Measurements from ENCODE around the gene CSRP3. TPM values are rescaled to one million over a fixed set of nuclear protein-coding genes. Genes with fewer than 3 reads are reported as not detected.

The CSRP3 gene
- total and polyA plus RNA-seq, 8 donors: 0.19 to 1.1 (median 0.26) TPM; not detected in 5

DNA sequence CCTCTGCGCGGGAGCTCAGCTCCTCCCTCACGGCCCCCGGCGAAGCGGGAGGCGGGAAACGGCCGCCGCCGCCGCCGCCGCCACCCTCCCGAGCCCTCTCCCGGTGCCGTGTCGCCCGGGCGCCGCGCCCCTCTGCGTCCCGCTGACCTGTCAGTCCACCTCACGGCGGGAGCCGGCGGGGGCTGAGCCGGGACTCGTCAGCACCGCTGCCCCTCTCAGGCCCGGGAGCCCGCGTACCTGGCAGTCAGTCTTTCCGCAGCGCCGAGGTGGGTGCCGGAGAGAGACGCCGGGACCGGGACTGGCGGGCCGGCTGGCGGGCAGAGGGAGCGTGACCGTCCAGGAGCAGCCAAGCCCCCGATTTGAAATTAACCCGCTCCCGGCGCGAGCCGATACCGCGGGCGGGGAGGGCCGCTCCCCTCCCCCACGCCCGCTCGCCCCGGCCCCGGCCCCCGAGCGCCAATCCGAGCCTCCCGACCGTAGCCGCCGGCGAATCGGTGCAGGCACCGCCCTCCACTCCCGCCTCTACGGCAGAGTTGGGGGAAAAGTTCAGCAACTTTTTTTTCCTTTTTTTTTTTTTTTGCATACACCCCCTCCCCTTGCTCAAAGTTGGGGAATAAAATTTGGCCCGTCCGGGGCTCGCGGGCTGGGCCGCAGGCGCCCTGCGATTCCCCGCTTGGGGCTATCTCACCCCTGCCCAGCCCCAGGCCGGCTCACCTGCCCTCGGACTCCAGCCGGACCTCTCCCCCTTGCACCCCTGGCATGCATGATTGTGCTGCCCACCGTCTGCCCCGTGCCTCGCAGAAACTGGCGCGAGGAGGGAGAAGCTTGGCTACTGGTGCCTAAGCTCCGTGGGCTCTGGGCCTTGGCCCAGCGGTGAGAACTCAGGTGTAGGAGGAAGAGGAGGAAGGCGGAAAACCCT, 39.7 kb upstream of the CSRP3 start:
- 1% methylated on average over 48 to 92 of the region's 92 CpGs for WGBS, 2 donors
- Histone ChIP-seq H3K27me3 (peaks cover 0 to 19% (median 5%) of the 10 kb centered on the region in 4 donors), H3K4me3 (peak overlapping the region; percentile 42 to 74 (median 52)), H3K4me1 (peaks cover 0 to 12% (median 9%) of the 10 kb centered on the region in 3 donors), H3K27ac (no peak overlapping the region), H3K36me3 (no peaks in the 10 kb centered on the region), H3K9me3 (no peaks in the 10 kb centered on the region)
- DNase-seq: peak in 3 of 6 donors; percentile 31 to 81 (median 72)
- FAIRE-seq: no peak
- peak; percentile 20 to 52 (median 28) for ATAC-seq
- TF ChIP-seq, protein P1, sequence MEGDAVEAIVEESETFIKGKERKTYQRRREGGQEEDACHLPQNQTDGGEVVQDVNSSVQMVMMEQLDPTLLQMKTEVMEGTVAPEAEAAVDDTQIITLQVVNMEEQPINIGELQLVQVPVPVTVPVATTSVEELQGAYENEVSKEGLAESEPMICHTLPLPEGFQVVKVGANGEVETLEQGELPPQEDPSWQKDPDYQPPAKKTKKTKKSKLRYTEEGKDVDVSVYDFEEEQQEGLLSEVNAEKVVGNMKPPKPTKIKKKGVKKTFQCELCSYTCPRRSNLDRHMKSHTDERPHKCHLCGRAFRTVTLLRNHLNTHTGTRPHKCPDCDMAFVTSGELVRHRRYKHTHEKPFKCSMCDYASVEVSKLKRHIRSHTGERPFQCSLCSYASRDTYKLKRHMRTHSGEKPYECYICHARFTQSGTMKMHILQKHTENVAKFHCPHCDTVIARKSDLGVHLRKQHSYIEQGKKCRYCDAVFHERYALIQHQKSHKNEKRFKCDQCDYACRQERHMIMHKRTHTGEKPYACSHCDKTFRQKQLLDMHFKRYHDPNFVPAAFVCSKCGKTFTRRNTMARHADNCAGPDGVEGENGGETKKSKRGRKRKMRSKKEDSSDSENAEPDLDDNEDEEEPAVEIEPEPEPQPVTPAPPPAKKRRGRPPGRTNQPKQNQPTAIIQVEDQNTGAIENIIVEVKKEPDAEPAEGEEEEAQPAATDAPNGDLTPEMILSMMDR (IDR thresholded peaks at IDR 0.05): no peak
- intact Hi-C loops (cut with DNase I): loop anchor here in 1 of 3 donors (10.0 kb wide), 1 partner anchor 167 kb away; no protein-coding TSS in a partner anchor

DNA sequence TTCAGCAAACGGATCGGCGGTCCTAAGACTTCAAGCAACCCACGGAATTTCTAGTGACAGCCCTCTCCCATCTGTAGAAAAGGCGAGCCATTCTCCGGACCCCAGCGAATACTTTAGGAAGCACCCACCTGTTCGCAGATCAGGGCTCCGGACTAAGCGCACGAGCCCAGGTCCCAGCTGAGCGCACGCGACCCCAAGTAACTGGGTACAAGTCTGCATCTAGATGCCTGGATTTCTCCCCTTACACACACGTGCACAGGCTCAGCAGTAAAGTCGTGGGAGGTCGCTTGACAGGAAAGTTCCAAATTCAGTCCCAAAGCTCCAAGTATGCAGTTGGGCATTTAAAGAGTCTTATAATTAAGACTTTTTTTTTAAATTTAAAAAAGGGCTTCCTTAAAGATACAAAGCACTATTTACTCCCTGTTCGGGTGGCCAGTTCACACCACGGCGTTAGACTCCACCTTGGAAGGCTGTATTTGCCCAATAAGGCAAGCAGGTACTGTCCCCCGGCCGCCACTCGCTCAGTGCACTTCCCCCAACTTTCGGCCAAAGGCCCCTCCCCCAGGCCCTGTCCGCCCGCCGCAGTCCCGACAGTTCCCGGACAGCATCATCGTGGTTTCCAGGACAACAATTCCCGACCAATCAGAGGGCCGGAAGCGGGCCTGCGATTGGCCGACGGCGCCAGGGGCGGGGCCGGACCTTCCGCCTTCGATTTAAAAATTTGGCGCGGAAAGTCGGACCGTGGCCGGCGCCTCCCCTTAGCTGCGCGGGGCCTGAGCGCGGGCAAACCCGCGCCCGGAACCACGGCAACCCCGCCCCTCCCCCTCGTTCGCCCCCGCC, 38.9 kb upstream of the CSRP3 start, which contains the start of gene E2F8:
E2F8 (minus strand) TSS at position 526 of the 840 bp plus-strand sequence. CDS start 824 bp downstream, outside the sequence.
- whole genome bisulfite sequencing, 2 donors: 0 to 1% methylated on average over 56 to 59 of the region's 59 CpGs
- H3K4me1 ChIP-seq: peaks cover 0 to 12% (median 9%) of the 10 kb centered on the region in 3 donors
- TF ChIP-seq, protein P1 (IDR thresholded peaks at IDR 0.05): no peak
- H3K9me3 ChIP-seq: no peaks in the 10 kb centered on the region
- peaks cover 0 to 19% (median 5%) of the 10 kb centered on the region in 4 donors for H3K27me3 ChIP-seq
- peak within 1 kb of the TSS; percentile 42 to 74 (median 52) for H3K4me3 ChIP-seq
- no peak within 1 kb of the TSS for H3K27ac ChIP-seq
- intact Hi-C loops (cut with DNase I): loop anchor here in 1 of 3 donors (10.0 kb wide), 1 partner anchor 166 kb away; no protein-coding TSS in a partner anchor
- no peaks in the 10 kb centered on the region for H3K36me3 ChIP-seq
- peak; percentile 88 to 94 (median 92) for DNase-seq
- FAIRE-seq: no peak
- peak; percentile 97 to 98 (median 98) for ATAC-seq

DNA sequence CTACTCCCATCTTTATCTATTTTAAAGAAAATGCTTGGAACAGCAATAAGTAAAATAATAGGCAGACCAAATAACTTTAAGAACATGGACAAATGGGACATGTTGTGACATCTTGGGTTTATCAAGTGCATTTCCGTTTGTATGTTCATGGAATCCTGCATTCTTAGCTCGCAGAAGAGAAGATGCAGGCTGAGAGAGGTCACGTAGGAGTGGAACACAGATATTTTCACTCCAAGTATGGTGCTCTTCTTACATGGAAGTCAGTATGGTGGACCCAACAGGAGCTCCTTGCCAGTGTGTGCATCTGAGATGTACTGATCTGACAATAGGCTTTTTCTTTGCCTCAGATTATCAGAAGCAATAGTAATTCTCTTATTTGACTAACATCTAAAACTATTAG, 37.3 kb upstream of the CSRP3 start:
- H3K27me3 ChIP-seq: peaks cover 0 to 19% (median 5%) of the 10 kb centered on the region in 4 donors
- intact Hi-C loops (cut with DNase I): no loop called here
- DNase-seq (no peak), FAIRE-seq (no peak), ATAC-seq (no peak)
- H3K27ac ChIP-seq: no peak overlapping the region
- no peak overlapping the region for H3K4me3 ChIP-seq
- no peaks in the 10 kb centered on the region for H3K36me3 ChIP-seq
- 93 to 97% methylated on average over 3 of the region's 3 CpGs for WGBS, 2 donors
- TF ChIP-seq, protein P1 (IDR thresholded peaks at IDR 0.05): no peak
- peaks cover 0 to 9% (median 9%) of the 10 kb centered on the region in 3 donors for H3K4me1 ChIP-seq
- H3K9me3 ChIP-seq: no peaks in the 10 kb centered on the region

DNA sequence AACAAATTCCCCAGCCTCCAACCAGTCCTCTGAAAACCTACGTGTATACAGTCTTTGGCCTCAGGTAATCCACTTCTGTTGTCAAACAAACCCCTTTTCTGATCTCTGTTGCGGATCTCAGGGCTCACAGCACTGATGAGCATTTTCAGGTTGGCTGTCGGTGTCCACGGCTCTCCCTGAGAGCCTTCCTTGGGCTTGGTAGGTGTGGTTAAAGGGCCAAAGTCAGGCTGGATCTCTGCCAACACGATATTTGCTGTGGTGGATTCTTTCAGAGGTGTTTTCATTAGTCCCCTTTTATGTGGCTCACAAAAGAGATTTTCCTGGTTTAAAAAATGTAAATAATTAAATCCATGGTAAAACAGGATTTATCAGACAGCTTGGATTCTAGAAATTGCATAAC, 36.0 kb upstream of the CSRP3 start:
- Histone ChIP-seq H3K4me1 (peaks cover 0 to 9% (median 8%) of the 10 kb centered on the region in 3 donors), H3K27me3 (peaks cover 0 to 19% (median 5%) of the 10 kb centered on the region in 4 donors), H3K36me3 (no peaks in the 10 kb centered on the region), H3K27ac (no peak overlapping the region), H3K4me3 (no peak overlapping the region), H3K9me3 (no peaks in the 10 kb centered on the region)
- intact Hi-C loops (cut with DNase I): no loop called here
- DNase-seq (no peak), ATAC-seq (no peak), FAIRE-seq (no peak)
- TF ChIP-seq, protein P1 (IDR thresholded peaks at IDR 0.05): no peak
- WGBS, 2 donors: 64 to 65% methylated on average over 5 of the region's 5 CpGs

All from pancreas (tissue), 10 donors.